GM19193 (cell line): ENCODE measurements around the gene TRMT112.

Source experiments
- POLR2A ChIP-seq: IDR thresholded peaks from 4 replicates; pipeline ENCODE4 v1.6.1; 2011; ENCODE audit not compliant: insufficient read depth, insufficient read length; ENCODE audit errors: extremely low read depth

The TRMT112 gene

GRCh38 chr11:64355078-64355940 lies 38.0 kb upstream of the TRMT112 start:
- TF ChIP-seq POLR2A: no peak

- TF ChIP-seq POLR2A: no peak
Measured at GRCh38 chr11:64353715-64354506, 36.6 kb upstream of the TRMT112 start.

- no peak for TF ChIP-seq POLR2A
Measured at GRCh38 chr11:64352995-64353714, 35.8 kb upstream of the TRMT112 start.

- no peak for TF ChIP-seq POLR2A
Measured at GRCh38 chr11:64352099-64352994, 35.0 kb upstream of the TRMT112 start.

GRCh38 chr11:64351136-64351631 lies 33.8 kb upstream of the TRMT112 start:
- TF ChIP-seq POLR2A: no peak

- no peak for TF ChIP-seq POLR2A
Measured at GRCh38 chr11:64349404-64349803, 32.0 kb upstream of the TRMT112 start.

- TF ChIP-seq POLR2A: no peak
Measured at GRCh38 chr11:64349025-64349387, 31.6 kb upstream of the TRMT112 start.

- no peak for TF ChIP-seq POLR2A
Measured at GRCh38 chr11:64348383-64349024, 31.1 kb upstream of the TRMT112 start.

GRCh38 chr11:64347193-64347867 lies 30.0 kb upstream of the TRMT112 start:
- TF ChIP-seq POLR2A: no peak

- TF ChIP-seq POLR2A: no peak
Measured at GRCh38 chr11:64344787-64345186, 27.4 kb upstream of the TRMT112 start.

GRCh38 chr11:64343767-64344559 lies 26.6 kb upstream of the TRMT112 start:
- no peak for TF ChIP-seq POLR2A
